K562 (cell line): ENCODE data around the gene STAM2. TPM values are rescaled to one million over a fixed set of nuclear protein-coding genes. Genes with fewer than 3 reads are reported as not detected.

Experiments used
- ATAC-seq: fragments of 200-7000 bp; cut with Tn5 transposase; 3 replicates; pipeline ENCODE4 v1.9.1; 2020; ENCODE audit warnings: moderate library complexity
- BruUV-seq: library from RNA; stranded (reverse); fragments of 400-500 nt; replicated peaks from 2 replicates; lab custom pipeline; 2021; lab: Mats Ljungman, UMichigan
- CTCF ChIA-PET: fragments of 300-600 bp; formaldehyde crosslinking; extraction: SDS; loops from one replicate; lab custom pipeline; 2021; ENCODE audit warnings: low intra/inter-chr PET ratio; lab: Yijun Ruan, JAX
- POLR2A ChIA-PET: fragments of 300-600, 350-650 bp; sonication (Branson Sonifier 250); formaldehyde crosslinking; extraction: SDS; loops from one replicate; lab custom pipeline; 2021; ENCODE audit warnings: antibody characterized with exemption, inconsistent platforms; lab: Yijun Ruan, JAX
- DNase-seq, 4 experiments: peaks; one replicate each; pipeline versions ENCODE4 v3.0.0 to v3.0.0-alpha.2; 2011 to 2018; ENCODE audit warnings: low spot score in 3 of 4, mixed read lengths in 3 of 4; ENCODE audit errors: extremely low read depth in 1 of 4
- FAIRE-seq: peaks from 2 replicates; lab custom pipeline; 2011; peaks lifted over from hg19 to GRCh38; lab: Jason Lieb, UNC
- H2AFZ ChIP-seq: 2 replicates; pipeline ENCODE4 v1.6.0; 2011; ENCODE audit warnings: low read depth, low read length, control low read depth, inconsistent platforms
- H3K27ac ChIP-seq: fragments of 200-600 bp; 3 replicates; pipeline ENCODE4 v1.8.0; 2011; ENCODE audit warnings: low read depth, mild to moderate bottlenecking, control low read depth, inconsistent platforms, low read length, moderate library complexity, mixed read lengths; ENCODE audit errors: extremely low read depth
- H3K27me3 ChIP-seq, 2 experiments: fragments of 300-600 bp in 1 of 2; 2 replicates in 1 of 2; 3 replicates in 1 of 2; pipeline versions ENCODE4 v1.6.0 to v1.8.0; 2011; ENCODE audit warnings: inconsistent platforms in 2 of 2, low read length in 2 of 2, mild to moderate bottlenecking in 1 of 2, mixed read lengths in 1 of 2, moderate library complexity in 1 of 2; ENCODE audit not compliant: control insufficient read depth in 2 of 2, insufficient read depth in 2 of 2
- H3K36me3 ChIP-seq: fragments of 300-600 bp; 3 replicates; pipeline ENCODE4 v1.8.0; 2011; ENCODE audit warnings: mild to moderate bottlenecking, low read length, inconsistent platforms; ENCODE audit not compliant: control insufficient read depth, insufficient read depth
- H3K4me1 ChIP-seq, 2 experiments: fragments of 200-600 bp in 1 of 2; replicated peaks in 1 of 2; 2 replicates in 1 of 2; 3 replicates in 1 of 2; pipeline versions ENCODE4 v1.5.1 to v1.8.0; 2011; ENCODE audit warnings: inconsistent platforms in 2 of 2, low read length in 2 of 2, mild to moderate bottlenecking in 1 of 2, mixed read lengths in 1 of 2, moderate library complexity in 1 of 2; ENCODE audit not compliant: control insufficient read depth in 2 of 2, insufficient read depth in 2 of 2
- H3K4me2 ChIP-seq: 2 replicates; pipeline ENCODE4 v1.6.1; 2011; ENCODE audit warnings: low read length, control low read depth, inconsistent platforms, mixed read lengths; ENCODE audit not compliant: insufficient read depth
- H3K4me3 ChIP-seq: fragments of 200-600 bp; sonication (generic), shearing (Covaris generic); 2 replicates; pipeline ENCODE4 v1.5.1; 2016; ENCODE audit warnings: control low read depth, inconsistent platforms
- H3K79me2 ChIP-seq: fragments of 200-600 bp; 3 replicates; pipeline ENCODE4 v1.8.0; 2011; ENCODE audit warnings: low read length, inconsistent platforms; ENCODE audit not compliant: control insufficient read depth, insufficient read depth
- H3K9ac ChIP-seq, 2 experiments: 2 replicates each; pipeline versions ENCODE4 v1.6.0 to v1.6.1; 2011; ENCODE audit warnings: low read depth in 2 of 2, low read length in 2 of 2, control low read depth in 1 of 2, inconsistent platforms in 1 of 2, mild to moderate bottlenecking in 1 of 2, mixed read lengths in 1 of 2; ENCODE audit not compliant: insufficient read depth in 1 of 2
- H3K9me1 ChIP-seq: one replicate; pipeline ENCODE4 v1.6.0; 2011; ENCODE audit warnings: inconsistent platforms, mild to moderate bottlenecking, low read length, moderate library complexity; ENCODE audit not compliant: control insufficient read depth, insufficient read depth
- H3K9me3 ChIP-seq: replicated peaks from 2 replicates; pipeline ENCODE4 v1.5.1; 2011; ENCODE audit warnings: low read depth, low read length, inconsistent platforms; ENCODE audit not compliant: control insufficient read depth, insufficient read depth
- H4K20me1 ChIP-seq: replicated peaks from 2 replicates; pipeline ENCODE4 v1.6.1; 2011; ENCODE audit warnings: low read length, inconsistent platforms, mixed read lengths; ENCODE audit not compliant: control insufficient read depth, insufficient read depth
- CBX3 ChIP-seq, 2 experiments: IDR thresholded peaks; 1 replicate in 1 of 2; 2 replicates in 1 of 2; pipeline ENCODE4 v1.6.1; 2012; ENCODE audit warnings: inconsistent platforms in 2 of 2, low read length in 2 of 2, borderline replicate concordance in 1 of 2, control low read depth in 1 of 2
- KDM1A ChIP-seq, 2 experiments: fragments of 450-650 bp; IDR thresholded peaks; 2 replicates each; pipeline ENCODE4 v1.6.1; 2016; ENCODE audit warnings: mild to moderate bottlenecking in 2 of 2
- L3MBTL2 ChIP-seq: fragments of 450-650 bp; IDR thresholded peaks from 2 replicates; pipeline ENCODE4 v1.6.1; 2016; ENCODE audit warnings: mild to moderate bottlenecking, moderate library complexity
- MEIS2 ChIP-seq: fragments of 450-650 bp; IDR thresholded peaks from 2 replicates; pipeline ENCODE4 v1.6.1; 2014; ENCODE audit warnings: mild to moderate bottlenecking; ENCODE audit not compliant: partially characterized antibody
- RAD51 ChIP-seq: fragments of 450-650 bp; IDR thresholded peaks from 2 replicates; pipeline ENCODE4 v1.7.1; 2016; ENCODE audit warnings: low read depth, mild to moderate bottlenecking, borderline replicate concordance
- RBM25 ChIP-seq: fragments of 200-400 bp; formaldehyde crosslinking; IDR thresholded peaks from 2 replicates; pipeline ENCODE4 v1.6.1; 2018; ENCODE audit warnings: low read length, low read depth, moderate library complexity; ENCODE audit not compliant: severe bottlenecking
- SFPQ ChIP-seq: fragments of 200-400 bp; formaldehyde crosslinking; IDR thresholded peaks from 2 replicates; pipeline ENCODE4 v1.6.1; 2017; ENCODE audit warnings: mild to moderate bottlenecking, low read depth, low read length, moderate library complexity
- SIX5 ChIP-seq, 2 experiments: IDR thresholded peaks; 2 replicates each; pipeline ENCODE4 v1.6.1; 2011; ENCODE audit warnings: low read length in 2 of 2, borderline replicate concordance in 1 of 2, low read depth in 1 of 2, mild to moderate bottlenecking in 1 of 2, moderate library complexity in 1 of 2; ENCODE audit not compliant: insufficient read depth in 1 of 2
- TAF1 ChIP-seq: IDR thresholded peaks from 2 replicates; pipeline ENCODE4 v1.6.1; 2011; ENCODE audit warnings: mild to moderate bottlenecking, low read length, moderate library complexity; ENCODE audit not compliant: insufficient read depth, control insufficient read depth, severe bottlenecking; ENCODE audit errors: extremely low read depth
- TEAD4 ChIP-seq, 2 experiments: sonication (generic) in 1 of 2; formaldehyde crosslinking in 1 of 2; IDR thresholded peaks; 2 replicates each; pipeline versions ENCODE4 v1.6.1 to v1.8.0; 2012 to 2022; ENCODE audit warnings: borderline replicate concordance in 1 of 2, inconsistent platforms in 1 of 2, low read length in 1 of 2, mild to moderate bottlenecking in 1 of 2, missing genetic modification reagents in 1 of 2
- ZBTB17 ChIP-seq: fragments of 450-650 bp; formaldehyde crosslinking; IDR thresholded peaks from 2 replicates; pipeline ENCODE4 v1.4.0; 2020; ENCODE audit warnings: mild to moderate bottlenecking
- ZNF41 ChIP-seq: fragments of 250-450 bp; sonication (Bioruptor Pico); conservative IDR thresholded peaks from 2 replicates; pipeline ENCODE4 v1.4.0; 2020; ENCODE audit warnings: mild to moderate bottlenecking
- WGBS: fragments of 100-300 bp; shearing (Covaris generic); methylation state at CpG from one replicate; pipeline ENCODE4 v1.1.6; 2016; ENCODE audit warnings: low coverage, mixed read lengths; ENCODE audit not compliant: insufficient coverage; ENCODE audit errors: missing lambda C conversion rate; 5-methylcytosine and 5-hydroxymethylcytosine counted together
- in situ Hi-C: fragments of 300-500 bp; cut with MboI; formaldehyde crosslinking; loops from 4 replicates; pipeline ENCODE4 v1.15.0; 2018; ENCODE audit warnings: inconsistent platforms, mixed read lengths
- intact Hi-C: fragments of 100-400 bp; cut with micrococcal nuclease; formaldehyde crosslinking; loops from 2 replicates; pipeline ENCODE4 v1.14.2; 2022
- polyA plus RNA-seq, 8 experiments: library from polyadenylated mRNA; depleted of rRNA in 4 of 8; stranded (reverse) in 5 of 8; unstranded in 3 of 8; fragments of >200 nt; fragmentation: Nextera tagmentation in 2 of 8; fragmentation: Illumina TruSeq in 1 of 8; extraction: Ambion mirVana in 2 of 8; extraction: Trizol in 1 of 8; gene quantifications; 2 replicates each; pipeline versions ENCODE4 v1.2.1 to v1.2.3, GENCODE V29; 2011 to 2014; ENCODE audit warnings: inconsistent platforms in 1 of 8, missing spikeins in 1 of 8
- total RNA-seq, 7 experiments: library from RNA; depleted of rRNA in 6 of 7; stranded (reverse); fragments of >200 nt in 6 of 7; fragmentation: Illumina TruSeq in 2 of 7; extraction: Trizol in 2 of 7; gene quantifications; 2 replicates each; pipeline versions ENCODE4 v1.2.1 to v1.2.3, GENCODE V29; 2011 to 2021; ENCODE audit warnings: low replicate concordance in 1 of 7
- TF ChIP-seq, protein P1 (sequence below), 3 experiments: fragments of 200-800 bp in 1 of 3; sonication (Bioruptor generic) in 1 of 3; sonication (generic) in 1 of 3; formaldehyde crosslinking in 1 of 3; IDR thresholded peaks; 2 replicates each; pipeline versions ENCODE4 v1.6.1 to v1.8.0; 2016 to 2022; ENCODE audit warnings: mild to moderate bottlenecking in 2 of 3, missing compliant biosample characterization in 2 of 3, missing genetic modification characterization in 2 of 3, missing genetic modification reagents in 1 of 3

STAM2 gene
- total and polyA plus RNA-seq, 9 of the 15 experiments (the other 6 are each of a cell fraction or from before 2014, with no cell fraction given): 4.5 to 13.9 (median 8.7) TPM

DNA sequence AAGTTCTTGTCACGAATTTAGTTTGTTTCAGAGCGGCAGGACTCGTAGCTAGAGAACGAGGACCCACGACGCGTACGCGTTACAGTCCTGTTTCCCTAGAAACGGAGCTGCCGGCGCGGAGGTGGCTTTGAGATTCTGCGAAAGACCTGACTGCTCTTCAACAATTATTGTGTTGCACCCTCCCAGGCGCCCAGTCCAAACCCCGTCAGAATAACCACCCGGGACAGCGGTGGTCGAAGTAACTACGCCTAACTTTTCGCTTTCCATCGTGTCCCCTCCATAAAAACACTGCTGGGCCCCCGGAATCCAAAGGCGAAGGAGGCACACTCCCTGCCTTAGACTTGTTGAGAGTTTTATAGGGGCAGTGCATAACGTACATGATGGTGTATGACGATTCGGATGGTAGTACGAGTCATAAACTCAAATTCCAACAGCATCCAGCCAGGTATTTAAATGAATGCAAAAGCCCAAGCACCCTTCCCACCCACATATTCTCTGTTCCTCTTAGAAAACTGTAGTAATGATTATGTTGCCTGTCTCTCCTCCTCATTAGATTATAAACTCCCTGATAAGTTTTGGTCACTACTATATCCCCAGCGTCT, 651 bp upstream of the STAM2 start (continued):
- peak; percentile 24; the same call in 1 of the 2 replicates for TF ChIP-seq TEAD4 (IDR thresholded peaks at IDR 0.05; ENCODE audit: low read length)
- TF ChIP-seq TEAD4 (CRISPR knock-in tag; IDR thresholded peaks at IDR 0.05; ENCODE audit: borderline replicate concordance): no peak
- TF ChIP-seq CBX3 (IDR thresholded peaks at IDR 0.05; ENCODE audit: borderline replicate concordance in 1 of 2, low read length in 2 of 2): peak in 1 of 2 experiments; percentile 67; a peak in 1 of 3 replicates
- TF ChIP-seq RAD51: no peak

GRCh38 chr2:152175012-152175367, 573 bp downstream of the STAM2 start:
- no TSS peak for BruUV-seq
- Histone ChIP-seq H3K27me3 (no peaks in the 10 kb centered on the region; a peak in 1 of 5 replicates), H4K20me1 (no peaks in the 10 kb centered on the region), H3K9me1 (no peaks in the 10 kb centered on the region), H3K9me3 (peaks cover 11% of the 10 kb centered on the region), H3K4me1 (peaks cover 5 to 11% of the 10 kb centered on the region in 2 experiments; a peak in 4 of 5 replicates), H3K9ac (peak overlapping the region; percentile 94 to 99), H3K36me3 (no peaks in the 10 kb centered on the region), H2AFZ (peak overlapping the region; percentile 100), H3K4me2 (peak overlapping the region; percentile 85), H3K27ac (peak overlapping the region; percentile 97), H3K79me2 (peaks cover 22% of the 10 kb centered on the region), H3K4me3 (peak overlapping the region; percentile 80)
- peak in 1 of 4 experiments; percentile 17 for DNase-seq
- ChIA-PET POLR2A (interaction anchor here (0.7 kb wide), 1 partner anchor 299 kb away, joined by 3 read pairs; no protein-coding TSS in a partner anchor), CTCF (interaction anchor here (0.6 to 0.7 kb wide), 2 partner anchors 88 to 139 kb away, joined by 3 read pairs; no protein-coding TSS in a partner anchor)
- 0% methylated on average over 10 of the region's 10 CpGs for WGBS
- intact Hi-C loops (loop anchor here (1.0 to 5.0 kb wide), 4 partner anchors 40 to 542 kb away; partner anchors contain the start of genes ARL6IP6 and PRPF40A), in situ Hi-C loops (no loop called here)
- ATAC-seq: peak; percentile 52
- FAIRE-seq: no peak
- peak in 1 of 2 experiments; percentile 15; a peak in 1 of 4 replicates for TF ChIP-seq KDM1A (IDR thresholded peaks at IDR 0.05)
- no peak for TF ChIP-seq TAF1
- TF ChIP-seq, protein P1, sequence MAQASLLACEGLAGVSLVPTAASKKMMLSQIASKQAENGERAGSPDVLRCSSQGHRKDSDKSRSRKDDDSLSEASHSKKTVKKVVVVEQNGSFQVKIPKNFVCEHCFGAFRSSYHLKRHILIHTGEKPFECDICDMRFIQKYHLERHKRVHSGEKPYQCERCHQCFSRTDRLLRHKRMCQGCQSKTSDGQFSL (CRISPR knock-in tag; IDR thresholded peaks at IDR 0.05): no peak
- TF ChIP-seq, protein P1 (tag; IDR thresholded peaks at IDR 0.05): no peak
- TF ChIP-seq SIX5 (IDR thresholded peaks at IDR 0.05; ENCODE audit: borderline replicate concordance in 1 of 2, insufficient read depth in 1 of 2, low read depth in 1 of 2, low read length in 2 of 2): no peak
- no peak for TF ChIP-seq ZBTB17
- TF ChIP-seq ZNF41 (CRISPR knock-in tag): no peak
- no peak for TF ChIP-seq RBM25
- peak; percentile 43 for TF ChIP-seq MEIS2
- TF ChIP-seq L3MBTL2: 0 out of 2 replicates have a peak, but pooled peaks have one; percentile 6
- TF ChIP-seq SFPQ: no peak
